GM12801 (cell line): ENCODE measurements around the gene EFTUD2.

ENCODE experiments used
- CTCF ChIP-seq: IDR thresholded peaks from one replicate; pipeline ENCODE4 v1.5.1; 2011; ENCODE audit warnings: control low read depth; ENCODE audit not compliant: insufficient read length; ENCODE audit errors: extremely low read depth

EFTUD2 gene

DNA sequence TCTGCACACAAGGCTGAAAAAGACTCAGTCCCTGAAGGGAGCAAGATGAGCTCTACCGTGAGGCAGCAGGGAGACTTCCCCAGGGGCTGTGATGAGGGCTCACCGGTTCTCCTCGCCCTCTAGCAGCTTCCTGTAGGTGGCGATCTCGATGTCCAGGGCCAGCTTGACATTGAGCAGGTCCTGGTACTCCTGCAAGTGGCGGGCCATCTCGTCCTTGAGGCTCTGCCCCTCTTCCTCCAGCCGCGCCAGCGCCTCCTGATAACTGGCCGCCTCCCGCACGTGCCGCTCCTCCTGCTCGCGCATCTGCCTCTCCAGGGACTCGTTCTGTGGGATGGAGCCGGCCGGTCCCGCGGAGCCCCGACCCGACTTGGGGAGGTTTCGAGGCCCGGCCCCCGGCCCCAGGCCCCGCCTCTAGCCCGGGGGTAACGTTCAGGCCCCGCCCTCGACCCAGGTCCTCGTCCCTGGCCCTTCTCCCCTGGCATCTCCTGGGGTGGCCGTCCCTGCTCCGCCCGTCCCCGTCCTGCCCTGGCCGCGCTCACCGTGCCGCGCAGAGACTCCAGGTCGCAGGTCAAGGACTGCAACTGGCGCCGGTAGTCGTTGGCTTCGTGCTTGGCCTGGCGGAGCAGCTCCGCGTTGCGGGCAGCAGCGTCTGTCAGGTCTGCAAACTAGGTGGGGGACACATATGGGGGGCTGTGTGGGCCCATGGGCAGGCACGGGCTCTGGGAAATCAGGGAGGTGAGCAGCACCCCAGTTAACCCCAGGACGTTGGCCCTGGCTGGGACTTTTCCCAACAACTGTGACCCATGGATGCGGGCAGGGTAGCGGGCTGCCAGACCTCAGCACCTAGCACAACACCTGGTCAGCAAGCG is 12.1 kb upstream of the EFTUD2 start:
- TF ChIP-seq CTCF, result no peak

DNA sequence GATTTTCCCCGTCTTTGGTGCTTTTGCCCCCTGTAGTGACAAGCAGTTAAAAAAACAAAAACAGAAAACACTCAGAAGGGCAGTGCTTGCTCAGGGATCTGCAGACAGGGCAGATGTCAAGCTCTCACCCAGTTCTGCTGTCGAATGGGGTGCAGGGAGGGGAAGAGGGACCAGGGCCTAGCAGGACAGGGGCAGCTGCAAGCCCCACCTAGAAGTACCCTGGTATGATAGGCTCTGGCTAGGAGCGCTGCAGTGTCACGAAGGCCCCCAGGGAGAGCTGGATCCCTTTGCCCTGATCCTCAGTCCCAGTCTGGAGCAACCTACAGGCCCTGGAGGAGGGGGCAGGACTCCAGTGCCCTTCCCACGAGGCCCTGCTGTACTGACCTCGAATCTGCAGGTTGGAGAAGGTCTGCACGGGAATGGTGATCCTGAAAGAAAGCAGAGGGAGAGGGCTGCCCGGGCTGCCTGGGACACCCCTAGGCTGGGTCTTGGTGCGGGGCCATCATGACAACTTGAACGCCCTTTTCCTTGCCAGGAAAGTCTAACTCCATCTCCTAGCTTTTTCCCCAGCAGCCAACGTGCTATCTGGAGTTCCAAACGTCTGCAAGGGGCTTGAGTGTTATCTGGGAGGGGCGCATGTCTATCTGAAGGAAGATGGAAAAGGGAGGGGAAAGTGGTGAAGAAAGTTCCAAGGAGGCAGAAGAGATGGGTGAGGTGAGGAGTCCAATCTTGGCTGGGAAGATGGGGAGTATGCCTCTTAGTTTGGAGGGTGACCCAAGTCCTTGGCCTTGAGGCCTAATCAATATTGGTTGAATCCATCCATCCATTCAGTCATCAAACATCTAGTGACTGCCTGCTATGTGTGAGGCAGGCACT is 11.2 kb upstream of the EFTUD2 start:
- TF ChIP-seq CTCF, result no peak

DNA sequence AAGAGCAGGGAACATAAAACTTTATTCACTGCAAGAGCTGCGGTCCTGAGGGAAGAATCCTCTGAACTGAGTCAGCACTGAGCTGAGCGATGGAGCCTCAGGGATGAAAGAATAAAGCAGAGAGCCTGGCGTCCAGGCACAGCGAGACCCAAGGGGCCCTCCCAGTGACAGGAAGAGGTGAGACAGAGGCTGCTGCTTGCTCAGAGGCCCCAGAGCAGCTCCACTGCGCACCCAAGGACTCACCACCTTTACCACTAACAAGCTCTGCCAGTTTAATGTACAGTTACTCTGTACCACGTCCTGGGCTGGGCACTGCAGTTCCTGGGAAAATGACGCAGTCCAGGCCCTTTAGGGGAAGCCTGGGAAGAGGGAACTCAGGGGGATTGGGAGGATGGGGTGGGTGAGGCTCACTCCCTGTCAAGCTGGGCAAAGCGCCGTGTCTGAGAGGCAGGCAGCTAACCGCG is 10.5 kb upstream of the EFTUD2 start:
- no peak for TF ChIP-seq CTCF

- TF ChIP-seq CTCF, result no peak
These were observed 9.6 kb upstream of the EFTUD2 start for GRCh38 chr17:44908761-44909326.

DNA sequence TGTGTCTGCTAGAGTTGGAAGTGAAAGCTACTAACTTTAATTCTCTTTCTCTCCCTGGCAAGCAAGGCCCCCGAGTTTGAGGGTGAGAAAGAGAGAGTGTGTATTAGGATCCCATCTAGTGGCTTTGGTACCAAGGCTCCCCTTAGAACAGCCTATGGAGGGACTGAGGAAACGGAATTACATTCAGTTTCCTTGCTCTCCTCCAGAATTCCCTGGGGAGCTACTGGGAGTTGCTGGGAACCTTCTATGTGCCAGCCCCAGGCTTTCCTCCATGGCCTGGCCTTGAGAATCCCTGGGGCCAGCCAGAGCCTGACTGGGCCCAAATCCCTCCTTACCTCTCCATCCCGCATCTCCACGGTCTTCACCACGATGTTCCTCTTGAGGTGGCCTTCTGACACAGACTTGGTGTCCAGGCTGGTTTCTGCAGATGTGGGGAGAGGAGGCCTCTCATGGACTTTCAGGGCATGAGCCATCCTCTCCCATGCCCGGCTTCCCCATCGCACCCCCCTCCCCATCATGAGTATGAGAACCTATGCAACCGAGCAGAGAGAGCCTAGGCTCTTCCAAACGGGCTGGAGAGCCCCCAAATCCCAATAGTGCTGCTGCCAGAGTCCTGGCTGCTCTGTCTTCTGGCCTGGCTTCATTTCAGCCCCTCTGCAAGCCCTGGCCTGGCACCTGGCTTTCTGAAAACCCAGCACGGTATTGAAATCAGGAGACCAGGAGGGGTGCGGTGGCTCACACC is 8.7 kb upstream of the EFTUD2 start:
- TF ChIP-seq CTCF, result no peak

DNA sequence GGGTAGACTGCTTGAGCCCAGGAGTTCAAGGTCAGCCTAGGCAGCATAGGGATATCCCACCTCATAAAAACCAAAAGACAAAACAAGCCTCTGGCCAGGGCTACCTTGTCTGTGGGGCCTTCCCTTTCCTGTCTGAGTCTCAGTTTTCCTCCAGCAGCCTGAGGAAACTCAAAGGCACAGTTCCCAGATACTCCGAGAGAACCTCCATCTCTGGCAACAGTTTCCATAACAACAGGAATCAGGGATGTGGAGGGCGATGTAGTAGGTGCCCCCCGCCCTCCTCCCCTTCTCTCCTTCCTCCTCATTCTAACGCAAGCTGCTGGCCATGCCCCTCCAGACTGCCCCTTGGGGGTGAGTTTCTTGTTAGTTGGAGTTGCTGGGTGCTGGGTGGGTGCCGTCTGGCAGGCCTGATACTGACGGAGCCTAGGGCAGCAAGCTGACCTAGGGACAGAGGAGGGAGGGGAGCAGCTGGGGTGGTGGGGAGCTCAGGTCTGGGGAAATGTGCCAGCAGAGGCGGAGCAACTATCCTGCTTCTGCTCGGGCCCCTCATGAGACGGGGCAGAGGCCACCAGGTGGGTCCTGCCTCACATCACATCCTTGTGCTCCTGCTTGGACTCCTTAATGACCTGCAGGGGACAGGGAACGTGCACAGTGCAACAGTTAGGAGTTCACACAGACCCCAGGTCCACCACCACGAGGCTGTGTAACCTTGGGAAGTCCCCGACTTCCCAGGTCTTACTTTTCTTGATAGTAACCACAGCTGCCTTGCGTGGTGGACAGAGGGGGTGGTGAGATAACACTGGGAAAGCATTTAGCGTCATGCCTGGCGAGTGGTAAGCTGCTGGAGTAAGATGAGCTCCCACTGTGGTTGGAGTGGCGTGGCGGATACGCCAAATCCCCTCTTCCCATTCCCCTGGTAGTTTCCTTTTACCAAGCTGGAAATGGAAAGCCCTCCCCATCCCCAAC is 7.8 kb upstream of the EFTUD2 start:
- no peak for TF ChIP-seq CTCF
